NB4 (cell line): ENCODE results near the gene NFAT5.

Experiments used
- MAX ChIP-seq: IDR thresholded peaks from 2 replicates; pipeline ENCODE4 v1.6.1; 2011; ENCODE audit warnings: low read depth, low read length
- POLR2A ChIP-seq: IDR thresholded peaks from 2 replicates; pipeline ENCODE4 v1.6.1; 2011; ENCODE audit warnings: mild to moderate bottlenecking; ENCODE audit not compliant: insufficient read length; ENCODE audit errors: extremely low read depth
- TF ChIP-seq, protein P1 (sequence below): IDR thresholded peaks from one replicate; pipeline ENCODE4 v1.5.1; 2012; ENCODE audit warnings: low read depth, low read length

GRCh38 chr16:69579783-69580481 is 14.2 kb downstream of the NFAT5 start:
- TF ChIP-seq, protein P1, sequence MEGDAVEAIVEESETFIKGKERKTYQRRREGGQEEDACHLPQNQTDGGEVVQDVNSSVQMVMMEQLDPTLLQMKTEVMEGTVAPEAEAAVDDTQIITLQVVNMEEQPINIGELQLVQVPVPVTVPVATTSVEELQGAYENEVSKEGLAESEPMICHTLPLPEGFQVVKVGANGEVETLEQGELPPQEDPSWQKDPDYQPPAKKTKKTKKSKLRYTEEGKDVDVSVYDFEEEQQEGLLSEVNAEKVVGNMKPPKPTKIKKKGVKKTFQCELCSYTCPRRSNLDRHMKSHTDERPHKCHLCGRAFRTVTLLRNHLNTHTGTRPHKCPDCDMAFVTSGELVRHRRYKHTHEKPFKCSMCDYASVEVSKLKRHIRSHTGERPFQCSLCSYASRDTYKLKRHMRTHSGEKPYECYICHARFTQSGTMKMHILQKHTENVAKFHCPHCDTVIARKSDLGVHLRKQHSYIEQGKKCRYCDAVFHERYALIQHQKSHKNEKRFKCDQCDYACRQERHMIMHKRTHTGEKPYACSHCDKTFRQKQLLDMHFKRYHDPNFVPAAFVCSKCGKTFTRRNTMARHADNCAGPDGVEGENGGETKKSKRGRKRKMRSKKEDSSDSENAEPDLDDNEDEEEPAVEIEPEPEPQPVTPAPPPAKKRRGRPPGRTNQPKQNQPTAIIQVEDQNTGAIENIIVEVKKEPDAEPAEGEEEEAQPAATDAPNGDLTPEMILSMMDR, result no peak
- TF ChIP-seq POLR2A (no peak), MAX (no peak)
